AG08395 (cell line): ENCODE data around the gene RRAGD.

Experiments
- DNase-seq: peaks from one replicate; pipeline ENCODE4 v3.0.0; 2012; ENCODE audit warnings: mixed read lengths, low spot score

The RRAGD gene

DNA sequence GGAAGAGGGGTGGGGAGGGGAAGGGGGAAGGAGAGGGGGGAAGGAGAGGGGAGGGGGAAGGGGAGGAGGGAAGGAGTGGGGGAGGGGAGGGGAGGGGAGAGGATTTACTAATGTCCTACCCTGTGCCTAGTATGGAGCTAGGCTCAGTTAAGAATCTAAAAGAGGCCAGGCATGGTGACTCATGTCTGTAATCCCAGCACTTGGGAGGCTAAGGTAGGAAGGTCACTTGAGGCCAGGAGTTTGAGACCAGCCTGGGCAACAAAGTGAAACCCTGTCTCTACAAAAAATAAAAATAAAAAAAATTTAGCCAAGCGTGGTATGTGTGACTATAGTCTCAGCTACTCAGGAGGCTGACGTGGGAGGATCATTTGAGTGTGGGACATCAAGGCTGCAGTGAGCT lies 72.5 kb downstream of the RRAGD start:
- no peak for DNase-seq

DNA sequence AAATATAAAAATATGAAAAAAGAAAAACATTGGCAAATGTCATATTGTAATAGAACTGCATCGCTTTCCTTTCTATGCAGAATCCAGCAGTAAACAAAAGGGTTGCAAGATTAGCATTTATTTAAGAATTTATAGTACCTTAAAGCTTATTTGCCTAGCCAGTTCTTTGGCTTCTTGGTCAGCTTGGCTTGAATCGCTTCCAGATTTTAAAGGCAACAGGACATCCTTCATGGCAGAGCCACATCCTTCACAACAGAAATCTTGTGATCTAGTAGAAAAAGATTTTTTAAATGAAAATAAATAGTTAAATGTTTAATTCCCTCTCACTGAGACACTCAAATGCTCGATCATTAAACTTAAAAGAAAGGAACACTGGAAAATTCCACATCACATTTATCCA lies 76.9 kb downstream of the RRAGD start:
- DNase-seq: no peak

DNA sequence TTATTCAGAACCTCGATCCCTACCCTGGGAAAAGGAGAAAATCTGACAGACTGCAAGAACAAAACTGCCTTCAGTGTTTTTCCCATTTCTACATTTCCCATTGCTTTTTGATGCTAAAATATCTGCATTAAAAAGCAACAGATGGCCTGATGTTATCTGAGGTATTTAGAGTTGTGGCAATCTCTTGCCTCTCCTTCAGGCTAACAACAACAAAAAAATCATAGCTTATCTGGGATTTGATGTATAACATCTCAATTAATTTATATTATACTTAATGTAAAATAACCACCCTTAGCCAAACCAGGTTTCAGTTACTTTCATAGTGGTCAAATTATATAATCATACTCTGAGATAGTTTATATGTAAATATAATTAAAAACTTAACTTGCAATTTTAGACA lies 81.2 kb downstream of the RRAGD start:
- no peak for DNase-seq

- no peak for DNase-seq
Observed at GRCh38 chr6:89328976-89329375, 83.1 kb downstream of the RRAGD start.

DNA sequence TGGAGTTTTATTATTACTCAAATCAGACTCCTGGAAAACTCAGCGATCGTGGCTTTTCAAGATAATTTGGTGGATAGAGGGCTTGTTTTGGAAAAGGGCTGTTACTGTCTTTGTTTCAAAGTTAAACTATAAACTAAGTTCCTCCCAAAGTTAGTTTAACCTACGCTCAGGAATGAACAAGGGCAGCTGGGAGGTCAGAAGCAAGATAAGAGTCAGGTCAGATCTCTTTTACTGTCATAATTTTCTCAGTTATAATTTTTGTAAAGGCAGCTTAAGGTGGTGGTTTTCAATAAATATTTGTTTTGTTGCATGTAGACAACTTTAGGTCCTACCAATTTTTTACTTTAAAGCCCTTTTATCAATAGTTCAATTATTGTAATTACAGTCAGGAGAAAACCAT lies 87.8 kb downstream of the RRAGD start:
- DNase-seq: no peak

- no peak for DNase-seq
Observed at GRCh38 chr6:89323511-89323971, 88.5 kb downstream of the RRAGD start.

DNA sequence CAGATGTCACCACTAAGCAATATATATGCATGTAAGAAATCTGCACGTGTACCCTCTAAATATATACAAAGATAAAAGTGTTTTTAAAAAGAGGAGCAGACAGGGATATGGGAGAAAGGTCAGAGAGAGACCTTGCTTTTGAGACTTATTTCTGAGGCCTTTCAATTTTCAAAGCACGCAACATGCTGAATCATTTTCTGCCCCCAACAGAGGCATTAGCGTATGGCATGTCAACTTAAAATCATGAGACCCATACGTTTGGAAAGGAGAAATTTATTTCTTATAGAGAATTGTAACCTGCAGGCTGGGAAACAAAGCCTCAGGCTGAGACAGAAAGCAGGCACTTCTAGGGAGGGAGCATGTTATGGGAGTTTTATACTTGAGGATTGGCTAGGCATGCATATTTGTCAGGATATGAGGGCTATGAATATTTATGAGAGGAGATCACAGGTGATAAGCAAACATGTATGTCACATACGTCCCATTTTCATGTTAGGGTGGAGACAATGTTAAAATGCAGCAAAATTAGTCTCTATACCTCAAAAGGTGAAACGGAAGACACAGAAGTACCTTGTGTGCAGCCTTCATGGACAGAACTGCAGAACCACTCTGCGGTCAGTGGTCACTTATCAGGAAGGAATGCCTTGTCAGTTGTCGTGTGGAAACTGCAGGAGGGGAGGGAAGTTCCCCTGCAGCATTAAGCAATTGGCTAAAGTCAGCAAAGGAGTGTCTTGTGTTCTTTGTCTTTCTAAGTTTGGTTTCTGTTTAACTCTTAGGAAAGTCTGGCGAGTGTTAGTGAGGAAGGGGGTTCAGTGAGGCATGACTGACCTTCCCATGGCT lies 90.7 kb downstream of the RRAGD start:
- no peak for DNase-seq

DNA sequence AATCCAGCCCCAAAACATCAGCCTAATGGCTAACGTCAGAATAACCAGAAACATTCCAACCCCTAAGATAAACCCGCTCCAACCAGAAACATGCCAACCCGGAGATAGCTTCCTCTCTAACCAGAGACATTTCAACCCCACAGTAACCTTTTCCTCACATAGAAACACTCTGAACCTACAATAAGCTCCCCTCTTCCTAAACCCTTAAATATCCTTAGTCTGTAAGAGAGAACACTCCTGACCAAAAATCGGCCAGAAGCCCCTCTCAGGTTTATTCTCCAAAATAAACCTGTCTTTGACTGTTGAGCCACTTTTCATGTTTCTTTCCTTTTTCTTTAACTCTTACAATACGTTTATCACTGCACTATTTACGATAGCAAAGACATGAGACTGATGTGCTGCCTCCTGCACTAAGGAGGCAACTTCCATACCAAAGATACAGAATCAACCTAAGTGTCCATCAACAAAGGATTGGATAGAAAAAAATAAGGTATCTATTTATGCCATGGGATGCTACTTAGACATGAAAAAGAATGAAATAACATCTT lies 92.0 kb downstream of the RRAGD start:
- no peak for DNase-seq

- DNase-seq: no peak
Observed at GRCh38 chr6:89317067-89317466, 95.0 kb downstream of the RRAGD start.

DNA sequence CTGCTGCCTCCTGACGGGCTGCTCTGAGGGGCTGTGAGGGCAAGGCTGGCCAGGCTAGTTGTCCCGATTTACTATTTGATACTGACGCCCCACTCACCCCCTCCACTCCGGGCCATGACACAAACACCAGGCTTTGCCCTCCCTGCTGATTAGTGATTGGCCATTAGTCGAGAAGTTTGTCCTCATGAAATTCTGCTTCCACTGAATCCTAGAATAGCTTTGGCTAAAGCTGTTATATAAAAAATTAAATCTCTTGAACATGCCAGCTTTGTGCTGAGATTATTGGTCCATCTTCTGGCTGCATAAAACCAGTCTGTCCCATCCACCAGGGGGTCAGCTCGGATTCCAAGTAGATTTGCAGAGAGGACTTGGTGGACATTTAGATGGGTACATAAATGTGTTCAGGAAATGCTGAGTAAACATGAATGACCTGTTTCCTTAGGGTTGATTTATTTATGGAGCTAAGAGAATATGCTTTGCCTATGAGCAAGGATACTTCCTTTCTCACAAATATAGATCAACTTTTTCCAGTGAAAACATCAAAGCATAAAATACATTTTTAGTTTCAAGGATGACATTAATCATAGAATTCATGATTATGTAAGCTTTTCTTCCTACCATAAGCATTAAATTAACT lies 96.7 kb downstream of the RRAGD start, which contains the start of gene GABRR2:
Gene GABRR2, minus strand, starts transcription at position 51 of the 637 bp plus-strand sequence. CDS start 134 bp downstream, outside the sequence.
- no peak for DNase-seq

DNA sequence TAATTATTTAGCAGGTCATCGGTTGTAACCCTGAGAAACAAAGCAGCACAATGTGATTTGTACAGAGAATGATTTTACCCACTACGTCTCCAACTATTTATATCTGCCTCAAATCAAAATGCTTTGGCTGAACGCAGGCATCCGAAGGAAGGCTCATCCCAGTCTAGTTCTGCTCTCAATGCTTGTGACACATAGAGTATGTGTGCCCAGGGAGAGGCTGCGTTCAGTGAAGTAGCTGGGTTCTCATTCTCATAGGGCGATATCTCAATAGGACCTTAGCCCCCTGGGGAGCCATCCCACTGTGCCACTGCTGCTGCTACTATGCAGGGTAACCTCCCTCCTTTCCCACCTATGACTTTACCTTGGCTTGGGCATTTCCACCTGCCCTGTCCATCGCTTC lies 97.4 kb downstream of the RRAGD start:
- no peak for DNase-seq
